GM19099 (cell line): ENCODE measurements around the gene GATAD2A.

Source experiments
- POLR2A ChIP-seq: IDR thresholded peaks from 3 replicates; pipeline ENCODE4 v1.6.1; 2011; ENCODE audit warnings: low read depth; ENCODE audit not compliant: insufficient read length; ENCODE audit errors: extremely low read depth

GATAD2A gene

DNA sequence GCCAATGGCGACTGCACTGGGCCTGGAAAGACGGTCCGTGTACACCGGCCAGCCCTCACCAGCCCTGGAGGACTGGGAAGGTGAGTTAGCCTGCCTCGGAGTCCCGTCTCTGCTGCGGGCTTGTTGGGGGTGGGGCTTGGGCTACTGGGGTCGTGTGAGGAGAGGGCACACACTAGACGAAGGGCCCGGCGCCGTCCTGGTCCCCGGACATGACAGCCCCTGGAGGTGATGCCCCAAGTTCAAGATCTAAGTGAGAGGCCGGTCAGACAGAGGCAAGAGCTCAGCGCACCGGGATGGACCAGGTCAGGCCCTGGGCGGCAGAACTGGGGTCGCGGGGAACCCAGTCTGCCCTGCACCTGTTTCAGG is 134.2 kb downstream of the GATAD2A start:
- no peak for TF ChIP-seq POLR2A

GRCh38 chr19:19540064-19540714 is 134.7 kb downstream of the GATAD2A start:
- no peak for TF ChIP-seq POLR2A

- TF ChIP-seq POLR2A = no peak
Measured at GRCh38 chr19:19540715-19541515, 135.4 kb downstream of the GATAD2A start.

GRCh38 chr19:19541616-19542015 is 136.1 kb downstream of the GATAD2A start:
- no peak for TF ChIP-seq POLR2A

- no peak for TF ChIP-seq POLR2A
Measured at GRCh38 chr19:19542507-19542906, 137.0 kb downstream of the GATAD2A start.

GRCh38 chr19:19543101-19543500 is 137.6 kb downstream of the GATAD2A start:
- TF ChIP-seq POLR2A = no peak

- no peak for TF ChIP-seq POLR2A
Measured at GRCh38 chr19:19543640-19544039, 138.2 kb downstream of the GATAD2A start.

DNA sequence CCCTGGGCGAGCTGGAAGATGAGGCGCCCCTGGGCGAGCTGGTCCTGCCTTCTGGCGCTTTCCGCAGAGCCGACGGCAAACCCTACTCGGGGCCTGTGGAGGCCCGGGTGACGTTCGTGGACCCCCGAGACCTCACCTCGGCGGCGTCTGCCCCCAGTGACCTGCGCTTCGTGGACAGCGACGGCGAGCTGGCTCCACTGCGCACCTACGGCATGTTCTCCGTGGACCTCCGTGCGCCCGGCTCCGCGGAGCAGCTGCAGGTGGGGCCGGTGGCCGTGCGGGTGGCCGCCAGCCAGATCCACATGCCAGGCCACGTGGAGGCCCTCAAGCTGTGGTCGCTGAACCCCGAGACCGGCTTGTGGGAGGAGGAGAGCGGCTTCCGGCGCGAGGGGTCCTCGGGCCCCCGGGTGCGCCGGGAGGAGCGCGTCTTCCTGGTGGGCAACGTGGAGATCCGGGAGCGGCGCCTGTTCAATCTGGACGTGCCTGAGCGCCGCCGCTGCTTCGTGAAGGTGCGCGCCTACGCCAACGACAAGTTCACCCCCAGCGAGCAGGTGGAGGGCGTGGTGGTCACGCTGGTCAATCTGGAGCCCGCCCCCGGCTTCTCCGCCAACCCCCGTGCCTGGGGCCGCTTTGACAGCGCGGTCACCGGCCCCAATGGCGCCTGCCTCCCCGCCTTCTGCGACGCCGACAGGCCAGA is 138.9 kb downstream of the GATAD2A start:
- no peak for TF ChIP-seq POLR2A

DNA sequence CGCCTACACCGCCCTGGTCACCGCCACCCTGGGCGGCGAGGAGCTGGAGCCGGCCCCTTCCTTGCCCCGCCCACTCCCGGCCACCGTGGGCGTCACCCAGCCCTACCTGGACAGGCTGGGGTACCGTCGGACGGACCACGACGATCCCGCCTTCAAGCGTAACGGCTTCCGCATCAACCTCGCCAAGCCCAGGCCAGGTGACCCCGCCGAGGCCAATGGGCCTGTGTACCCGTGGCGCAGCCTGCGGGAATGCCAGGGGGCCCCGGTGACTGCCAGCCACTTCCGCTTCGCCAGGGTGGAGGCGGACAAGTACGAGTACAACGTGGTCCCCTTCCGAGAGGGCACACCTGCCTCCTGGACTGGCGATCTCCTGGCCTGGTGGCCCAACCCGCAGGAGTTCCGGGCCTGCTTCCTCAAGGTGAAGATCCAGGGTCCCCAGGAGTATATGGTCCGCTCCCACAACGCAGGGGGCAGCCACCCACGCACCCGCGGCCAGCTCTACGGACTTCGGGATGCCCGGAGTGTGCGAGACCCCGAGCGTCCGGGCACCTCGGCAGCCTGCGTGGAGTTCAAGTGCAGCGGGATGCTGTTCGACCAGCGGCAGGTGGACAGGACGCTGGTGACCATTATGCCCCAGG is 139.6 kb downstream of the GATAD2A start:
- no peak for TF ChIP-seq POLR2A

GRCh38 chr19:19545707-19546106 is 140.2 kb downstream of the GATAD2A start:
- TF ChIP-seq POLR2A = no peak

- TF ChIP-seq POLR2A = no peak
Measured at GRCh38 chr19:19546751-19547162, 141.3 kb downstream of the GATAD2A start.

DNA sequence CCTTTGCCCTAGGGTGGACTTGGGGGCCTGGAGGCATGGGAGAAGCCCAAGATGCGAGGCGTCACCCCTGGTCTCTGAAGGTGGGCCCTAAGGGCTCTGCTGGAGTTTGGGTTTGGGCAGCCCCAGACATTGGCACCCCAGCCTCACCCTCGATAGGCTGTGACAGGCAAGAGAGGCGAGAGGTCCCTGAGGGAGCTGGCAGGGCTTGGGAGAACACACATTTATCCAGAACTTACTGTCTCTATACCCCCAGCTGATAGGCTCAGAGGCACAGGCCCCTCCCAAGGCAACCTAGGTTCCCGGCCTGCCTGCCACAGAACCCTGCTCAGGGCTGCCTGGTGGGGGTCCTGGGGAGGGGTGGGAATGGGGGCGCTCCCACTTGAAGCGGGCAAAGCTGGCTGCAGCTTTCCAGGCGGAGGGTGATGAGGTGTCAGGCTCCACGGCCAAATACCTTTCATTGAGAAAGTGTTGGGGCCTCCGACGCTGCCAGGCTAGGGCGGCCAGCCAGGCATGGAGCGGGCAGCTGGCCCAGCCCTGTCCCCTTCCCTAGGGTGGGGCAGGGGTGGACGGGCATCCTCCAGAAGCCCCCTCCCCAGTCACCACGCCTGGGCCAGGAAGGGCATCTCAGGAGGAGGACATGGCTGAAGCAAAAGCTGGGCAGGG is 142.3 kb downstream of the GATAD2A start:
- TF ChIP-seq POLR2A = no peak

DNA sequence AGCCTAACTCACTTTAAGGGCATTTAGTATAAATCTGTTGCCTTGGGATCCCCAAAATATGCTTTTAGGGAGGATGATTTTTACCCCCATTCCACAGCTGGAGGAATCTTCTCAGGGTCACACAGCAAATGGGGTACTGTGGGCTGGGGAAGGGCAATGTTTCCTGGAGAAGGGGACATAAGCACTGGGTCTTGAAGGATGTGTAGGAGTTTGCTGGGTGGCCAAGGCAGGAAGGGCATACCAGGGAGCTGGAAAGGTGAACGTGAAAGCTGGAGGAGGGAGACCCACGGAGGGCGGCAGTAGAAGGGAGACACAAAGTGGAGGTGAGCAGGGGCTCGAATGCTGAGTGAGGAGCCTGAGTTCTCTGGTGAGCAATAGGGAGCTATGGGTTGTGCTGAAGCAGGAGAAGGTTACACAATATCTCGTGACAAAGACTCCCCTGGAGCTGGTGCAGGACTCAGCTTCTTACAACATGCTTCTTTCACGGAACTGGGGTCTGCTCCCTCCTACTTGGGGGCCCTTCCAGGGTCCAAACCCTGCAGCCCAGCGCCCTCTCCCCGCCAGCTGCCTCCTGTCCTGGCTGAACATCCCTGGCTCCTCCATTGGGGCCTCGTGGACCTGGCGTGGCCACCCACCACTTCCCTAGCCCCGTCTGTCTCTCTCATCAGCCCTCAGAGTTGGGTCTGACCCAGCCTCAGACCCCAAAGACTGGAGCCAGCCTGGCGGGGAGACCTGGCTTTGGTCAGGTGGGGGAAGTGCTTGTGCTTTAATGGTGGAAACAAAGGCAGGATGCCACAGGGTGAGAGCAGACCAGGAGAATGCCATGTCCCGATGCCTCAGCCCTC is 143.7 kb downstream of the GATAD2A start:
- no peak for TF ChIP-seq POLR2A

DNA sequence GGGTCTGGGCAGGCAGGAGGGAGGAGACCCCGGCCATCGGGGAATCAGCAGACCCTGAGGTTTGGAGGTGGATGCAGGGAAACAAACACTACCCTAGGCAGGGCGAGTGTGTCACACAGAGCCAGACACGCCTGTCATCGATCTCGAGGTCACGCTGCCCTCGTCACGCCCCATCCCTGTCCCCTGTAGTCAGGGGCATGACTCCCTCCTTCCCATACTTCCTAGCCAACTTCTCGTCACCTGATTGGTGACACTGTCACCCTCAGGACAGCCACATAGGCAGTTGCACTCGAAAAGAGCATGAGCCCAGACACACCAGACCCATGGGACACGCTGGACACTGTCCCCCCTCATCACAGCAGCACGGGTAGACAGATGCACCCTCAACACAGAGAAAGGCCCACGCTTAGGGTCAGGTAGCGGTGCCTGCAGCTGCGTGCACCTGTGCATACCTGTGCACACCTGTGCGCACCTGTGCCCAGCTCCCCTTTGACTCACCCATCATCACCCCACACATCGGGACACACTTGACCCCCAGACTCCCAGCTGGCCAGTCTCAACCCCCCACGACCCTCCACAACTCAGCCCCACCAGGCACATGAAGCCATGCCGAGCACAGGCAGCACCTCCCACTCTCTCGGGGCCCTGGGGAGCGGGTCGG is 144.5 kb downstream of the GATAD2A start:
- no peak for TF ChIP-seq POLR2A

- no peak for TF ChIP-seq POLR2A
Measured at GRCh38 chr19:19550485-19550929, 145.0 kb downstream of the GATAD2A start.
